Spinal cord (tissue), 10 donors: ENCODE results near the gene TCAP. TPM values are rescaled to one million over a fixed set of nuclear protein-coding genes. Genes with fewer than 3 reads are reported as not detected.
A peak's percentile ranks its signal among the peaks of the same experiment; 100 is the strongest.

Experiments
- DNase-seq, 6 donors: peaks; one replicate each; pipeline versions ENCODE4 v3.0.0 to v3.0.0-alpha.2; 2013 to 2015; ENCODE audit warnings: low spot score in 6 of 6, low read depth in 4 of 6
- H3K27ac ChIP-seq: one replicate; pipeline ENCODE4 v1.5.1; 2013; ENCODE audit warnings: low read depth, low read length, control low read depth
- H3K27me3 ChIP-seq: one replicate; pipeline ENCODE4 v1.6.1; 2013; ENCODE audit warnings: low read length; ENCODE audit not compliant: control insufficient read depth, insufficient read depth
- H3K36me3 ChIP-seq: one replicate; pipeline ENCODE4 v1.6.1; 2013; ENCODE audit warnings: low read length; ENCODE audit not compliant: control insufficient read depth, insufficient read depth
- H3K4me1 ChIP-seq: one replicate; pipeline ENCODE4 v1.6.1; 2013; ENCODE audit warnings: low read length; ENCODE audit not compliant: control insufficient read depth, insufficient read depth
- H3K4me3 ChIP-seq: one replicate; pipeline ENCODE4 v1.5.1; 2013; ENCODE audit warnings: low read depth, low read length, control low read depth
- H3K9me3 ChIP-seq: one replicate; pipeline ENCODE4 v1.6.1; 2013; ENCODE audit warnings: low read length; ENCODE audit not compliant: control insufficient read depth, insufficient read depth
- WGBS: methylation state at CpG from one replicate; pipeline ENCODE4 v1.1.5; 2013; ENCODE audit warnings: missing lambda C conversion rate; ENCODE audit not compliant: insufficient coverage; 5-methylcytosine and 5-hydroxymethylcytosine counted together
- long read RNA-seq, 4 donors: transcript quantifications; one replicate each; lab custom pipeline, GENCODE V29; 2026
- polyA plus RNA-seq, 2 donors: library from polyadenylated mRNA; unstranded; fragments of 120-200 nt; gene quantifications; one replicate each; pipeline ENCODE4 v1.2.1, GENCODE V29; 2013; ENCODE audit not compliant: insufficient read length in 2 of 2
- total RNA-seq, 2 donors: library from RNA; depleted of rRNA in 1 of 2; stranded (reverse); fragments of 120-200 nt in 1 of 2; fragments of >200 nt in 1 of 2; gene quantifications; one replicate each; pipeline versions ENCODE4 v1.2.3 to v1.2.4, GENCODE V29; 2013 to 2014
- donor health status: healthy.

The TCAP gene
- total RNA-seq (1 to 10 TPM in 1 of 2 donors, under 1 TPM in 1; 0.30 to 1.6 TPM), polyA plus RNA-seq (1 to 10 TPM; 5.0 to 6.0 TPM)
- long read RNA-seq, donor 1, partial matches to known transcripts, result 0 of 1 reads
- long read RNA-seq, donor 1, other reads (novel, unspliced or antisense), result 0 of 1 reads
- long read RNA-seq, donor 2, result 0 reads
- long read RNA-seq, donor 3, result 0 reads
- long read RNA-seq, donor 4, partial matches to known transcripts, result 0 of 2 reads
- long read RNA-seq, donor 4, other reads (novel, unspliced or antisense), result 0 of 2 reads

- H3K36me3 ChIP-seq, result peaks cover 54% of the 10 kb centered on the region
- H3K27me3 ChIP-seq, result peaks cover 26% of the 10 kb centered on the region
- 63% methylated on average over 11 of the region's 15 CpGs for WGBS
- H3K27ac ChIP-seq, result no peak within 1 kb of the TSS
- DNase-seq, result no peak
- peaks cover 68% of the 10 kb centered on the region for H3K4me1 ChIP-seq
- no peak within 1 kb of the TSS for H3K4me3 ChIP-seq
- H3K9me3 ChIP-seq, result no peaks in the 10 kb centered on the region
Measured at GRCh38 chr17:39664581-39665561, at the start of gene TCAP. TCAP (plus strand) TSS chr17:39665349; CDS start chr17:39665360, 11 bp downstream.

- Histone ChIP-seq H3K4me3 (no peak overlapping the region), H3K4me1 (peaks cover 28% of the 10 kb centered on the region), H3K27me3 (peaks cover 21% of the 10 kb centered on the region), H3K27ac (no peak overlapping the region), H3K36me3 (no peaks in the 10 kb centered on the region), H3K9me3 (no peaks in the 10 kb centered on the region)
- 60% methylated on average over 6 of the region's 6 CpGs for WGBS
- no peak for DNase-seq
Measured at GRCh38 chr17:39615434-39615833, 49.7 kb upstream of the TCAP start.

GRCh38 chr17:39617100-39617445 lies 48.1 kb upstream of the TCAP start:
- peaks cover 34% of the 10 kb centered on the region for H3K4me1 ChIP-seq
- H3K4me3 ChIP-seq, result no peak overlapping the region
- no peak for DNase-seq
- H3K36me3 ChIP-seq, result no peaks in the 10 kb centered on the region
- H3K27ac ChIP-seq, result no peak overlapping the region
- H3K27me3 ChIP-seq, result peaks cover 18% of the 10 kb centered on the region
- WGBS, result 46% methylated on average over 2 of the region's 3 CpGs
- H3K9me3 ChIP-seq, result no peaks in the 10 kb centered on the region

- H3K27me3 ChIP-seq, result peaks cover 14% of the 10 kb centered on the region
- no peaks in the 10 kb centered on the region for H3K9me3 ChIP-seq
- H3K4me1 ChIP-seq, result peaks cover 31% of the 10 kb centered on the region
- no peak overlapping the region for H3K4me3 ChIP-seq
- DNase-seq, result peak in 2 of 6 donors; percentile 87 to 91
- 1% methylated on average over 79 of the region's 79 CpGs for WGBS
- no peak overlapping the region for H3K27ac ChIP-seq
- H3K36me3 ChIP-seq, result no peaks in the 10 kb centered on the region
Measured at GRCh38 chr17:39617446-39618245, 47.5 kb upstream of the TCAP start.

GRCh38 chr17:39618246-39618913 lies 46.8 kb upstream of the TCAP start:
- peaks cover 33% of the 10 kb centered on the region for H3K4me1 ChIP-seq
- H3K27me3 ChIP-seq, result peaks cover 8% of the 10 kb centered on the region
- H3K36me3 ChIP-seq, result no peaks in the 10 kb centered on the region
- H3K9me3 ChIP-seq, result no peaks in the 10 kb centered on the region
- peak overlapping the region; percentile 37 for H3K4me3 ChIP-seq
- no peak overlapping the region for H3K27ac ChIP-seq
- peak in 2 of 6 donors; percentile 68 to 88 for DNase-seq
- WGBS, result 3% methylated on average over 30 of the region's 33 CpGs

- no peaks in the 10 kb centered on the region for H3K36me3 ChIP-seq
- H3K4me3 ChIP-seq, result peak overlapping the region; percentile 37
- H3K27ac ChIP-seq, result no peak overlapping the region
- no peaks in the 10 kb centered on the region for H3K9me3 ChIP-seq
- DNase-seq, result peak in 1 of 6 donors; percentile 43
- WGBS, result 58% methylated on average over 6 of the region's 13 CpGs
- H3K4me1 ChIP-seq, result peaks cover 38% of the 10 kb centered on the region
- H3K27me3 ChIP-seq, result peaks cover 6% of the 10 kb centered on the region
Measured at GRCh38 chr17:39618956-39619785, 46.0 kb upstream of the TCAP start.

GRCh38 chr17:39619786-39620101 lies 45.4 kb upstream of the TCAP start:
- Histone ChIP-seq H3K4me3 (no peak overlapping the region), H3K27ac (no peak overlapping the region), H3K4me1 (peaks cover 40% of the 10 kb centered on the region), H3K27me3 (peaks cover 8% of the 10 kb centered on the region), H3K36me3 (no peaks in the 10 kb centered on the region), H3K9me3 (no peaks in the 10 kb centered on the region)
- DNase-seq, result no peak
- no CpG with 5 or more reads among the region's 1 CpG for WGBS

- DNase-seq, result peak; percentile 69 to 96 (median 82)
- Histone ChIP-seq H3K27ac (no peak overlapping the region), H3K4me3 (no peak overlapping the region), H3K4me1 (peaks cover 60% of the 10 kb centered on the region), H3K36me3 (no peaks in the 10 kb centered on the region), H3K27me3 (peaks cover 20% of the 10 kb centered on the region), H3K9me3 (no peaks in the 10 kb centered on the region)
- 6% methylated on average over 22 of the region's 26 CpGs for WGBS
Measured at GRCh38 chr17:39621523-39622379, 43.4 kb upstream of the TCAP start.
